H1 (cell line): ENCODE measurements around the gene ANXA2. TPM values are rescaled to one million over a fixed set of nuclear protein-coding genes. Genes with fewer than 3 reads are reported as not detected.

Experiments used
- CREB1 ChIP-seq: IDR thresholded peaks from 2 replicates; pipeline ENCODE4 v1.6.1; 2012; ENCODE audit warnings: inconsistent platforms
- POLR2A ChIP-seq, 2 experiments: IDR thresholded peaks; 1 replicate in 1 of 2; 2 replicates in 1 of 2; pipeline ENCODE4 v1.6.1; 2011; ENCODE audit warnings: low read depth in 2 of 2, low read length in 2 of 2, mild to moderate bottlenecking in 2 of 2; ENCODE audit errors: control extremely low read depth in 1 of 2
- polyA plus RNA-seq, 7 experiments: library from polyadenylated mRNA; depleted of rRNA in 3 of 7; stranded (reverse) in 5 of 7; unstranded in 2 of 7; fragments of >200 nt in 5 of 7; fragments of 200-250 nt in 2 of 7; gene quantifications; 1 replicate in 5 of 7; 2 replicates in 1 of 7; 4 replicates in 1 of 7; pipeline versions ENCODE4 v1.2.1 to v1.2.3, GENCODE V29; 2011 to 2013; ENCODE audit warnings: missing spikeins in 2 of 7, mixed read lengths in 2 of 7
- total RNA-seq: library from RNA; stranded (reverse); fragmentation: NEBNext Ultra II Directional; extraction: Animal tissue kit (Norgen Biotek cat#: 25700); gene quantifications from 2 replicates; pipeline ENCODE4 v1.2.1, GENCODE V29; 2021
- TF ChIP-seq, protein P1 (sequence below): IDR thresholded peaks from 2 replicates; pipeline ENCODE4 v1.6.1; 2011; ENCODE audit warnings: low read length, improper control_type of control experiment

ANXA2 gene
- total and polyA plus RNA-seq, 2 of the 8 experiments (the other 6 are each of a cell fraction or from before 2014, with no cell fraction given), result 178 to 217 TPM

DNA sequence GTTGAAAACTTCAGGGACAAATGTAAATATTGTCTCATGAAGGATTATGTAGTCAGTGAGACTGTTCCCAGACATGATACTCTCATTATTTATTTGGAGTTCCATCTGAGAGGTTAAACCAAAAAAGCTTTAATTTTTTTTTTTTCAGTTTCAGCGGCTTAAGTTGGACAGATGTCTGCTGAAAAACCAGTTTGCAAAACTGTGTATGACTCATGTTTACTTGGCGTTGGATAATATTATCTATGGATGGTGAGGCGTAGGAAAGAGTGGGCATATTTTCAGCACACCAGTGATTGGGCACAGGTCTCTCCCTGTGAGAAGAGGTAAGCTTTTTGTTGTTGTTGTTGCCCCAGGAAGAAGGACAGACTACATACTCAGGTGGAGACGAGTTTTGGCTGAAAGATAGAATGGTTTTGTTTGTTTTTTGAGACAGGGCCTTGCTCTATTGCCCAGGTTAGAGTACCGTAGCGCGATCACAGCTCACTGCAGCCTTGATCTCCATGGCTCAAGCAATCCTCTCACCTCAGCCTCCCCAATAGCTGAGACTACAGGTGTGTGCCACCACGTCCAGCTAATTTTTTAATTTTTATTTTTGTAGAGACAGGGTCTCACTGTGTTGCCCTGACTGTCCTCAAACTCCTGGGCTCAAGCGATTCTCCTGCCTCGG, 16.4 kb upstream of the ANXA2 start (continued):
- TF ChIP-seq, protein P1, sequence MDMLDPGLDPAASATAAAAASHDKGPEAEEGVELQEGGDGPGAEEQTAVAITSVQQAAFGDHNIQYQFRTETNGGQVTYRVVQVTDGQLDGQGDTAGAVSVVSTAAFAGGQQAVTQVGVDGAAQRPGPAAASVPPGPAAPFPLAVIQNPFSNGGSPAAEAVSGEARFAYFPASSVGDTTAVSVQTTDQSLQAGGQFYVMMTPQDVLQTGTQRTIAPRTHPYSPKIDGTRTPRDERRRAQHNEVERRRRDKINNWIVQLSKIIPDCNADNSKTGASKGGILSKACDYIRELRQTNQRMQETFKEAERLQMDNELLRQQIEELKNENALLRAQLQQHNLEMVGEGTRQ, result no peak
- no peak for TF ChIP-seq POLR2A (IDR thresholded peaks at IDR 0.05; ENCODE audit: control extremely low read depth in 1 of 2, low read depth in 2 of 2, low read length in 2 of 2)
- no peak for TF ChIP-seq CREB1
